Cardiac muscle cell (in vitro differentiated cells and primary cell): ENCODE data around the gene SMIM22. TPM values are rescaled to one million over a fixed set of nuclear protein-coding genes. Genes with fewer than 3 reads are reported as not detected.

ENCODE experiments used
- DNase-seq, 2 donors: peaks; one replicate each; pipeline versions ENCODE4 v3.0.0 to v3.0.0-alpha.2; 2010 to 2017; ENCODE audit warnings: low read depth in 1 of 2, low spot score in 1 of 2
- H3K27ac ChIP-seq: fragments of 200-600 bp; sonication (generic); 2 replicates; pipeline ENCODE4 v1.5.1; 2016
- H3K27me3 ChIP-seq: fragments of 200-600 bp; sonication (generic); 2 replicates; pipeline ENCODE4 v1.6.0; 2016; ENCODE audit warnings: control low read depth
- H3K36me3 ChIP-seq: fragments of 200-600 bp; sonication (generic); 2 replicates; pipeline ENCODE4 v1.5.1; 2016; ENCODE audit warnings: control low read depth
- H3K4me1 ChIP-seq: fragments of 200-600 bp; sonication (generic); 2 replicates; pipeline ENCODE4 v1.8.1; 2017; ENCODE audit warnings: low read depth, mild to moderate bottlenecking, mixed run types
- H3K4me3 ChIP-seq: fragments of 200-600 bp; sonication (generic); 2 replicates; pipeline ENCODE4 v1.5.1; 2016; ENCODE audit warnings: mild to moderate bottlenecking
- H3K9me3 ChIP-seq: fragments of 200-600 bp; sonication (generic); 2 replicates; pipeline ENCODE4 v1.5.1; 2017; ENCODE audit warnings: low read depth, mild to moderate bottlenecking, control low read depth
- polyA plus RNA-seq: library from polyadenylated mRNA; unstranded; fragments of >200 nt; fragmentation: Nextera tagmentation; extraction: Ambion mirVana; gene quantifications from 2 replicates; pipeline ENCODE4 v1.2.1, GENCODE V29; 2016
- total RNA-seq: library from RNA; depleted of rRNA; stranded (reverse); fragments of >200 nt; gene quantifications from 2 replicates; pipeline ENCODE4 v1.2.3, GENCODE V29; 2016
- TF ChIP-seq, protein P1 (sequence below): IDR thresholded peaks from 2 replicates; pipeline ENCODE4 v1.5.1; 2012; ENCODE audit warnings: low read depth, mild to moderate bottlenecking, low read length

SMIM22 gene
- total and polyA plus RNA-seq, 2 experiments from 2014 or later, result 5.3 TPM; not detected in 1

DNA sequence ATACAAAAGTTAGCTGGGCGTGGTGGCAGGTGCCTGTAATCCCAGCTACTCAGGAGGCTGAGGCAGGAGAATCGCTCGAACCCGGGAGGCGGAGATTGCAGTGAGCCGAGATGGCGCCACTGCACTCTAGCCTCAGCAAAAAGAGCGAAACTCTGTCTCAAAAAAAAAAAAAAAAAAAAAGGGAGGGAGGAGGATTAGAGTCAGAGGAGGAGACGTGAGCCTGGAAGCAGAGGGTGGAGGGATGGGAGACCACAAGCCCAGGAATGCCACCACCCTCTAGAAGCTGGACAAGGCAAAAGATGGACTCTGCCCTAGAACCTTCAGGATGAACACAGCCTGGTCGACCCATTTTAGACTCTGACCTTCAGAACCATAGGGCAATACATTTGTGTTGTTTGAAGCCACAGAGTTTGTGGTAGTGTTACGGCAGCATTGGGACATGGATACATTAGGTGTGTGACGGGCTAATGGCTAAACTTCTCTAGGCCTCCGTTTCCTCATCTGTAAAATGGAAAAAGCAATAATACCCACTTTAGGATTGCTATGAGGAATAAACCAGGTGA is 2.1 kb upstream of the SMIM22 start:
- no peaks in the 10 kb centered on the region for H3K27me3 ChIP-seq
- no peaks in the 10 kb centered on the region for H3K9me3 ChIP-seq
- no peaks in the 10 kb centered on the region for H3K36me3 ChIP-seq
- H3K4me3 ChIP-seq, result no peak overlapping the region
- no peak overlapping the region for H3K27ac ChIP-seq
- no peak for DNase-seq
- TF ChIP-seq, protein P1, sequence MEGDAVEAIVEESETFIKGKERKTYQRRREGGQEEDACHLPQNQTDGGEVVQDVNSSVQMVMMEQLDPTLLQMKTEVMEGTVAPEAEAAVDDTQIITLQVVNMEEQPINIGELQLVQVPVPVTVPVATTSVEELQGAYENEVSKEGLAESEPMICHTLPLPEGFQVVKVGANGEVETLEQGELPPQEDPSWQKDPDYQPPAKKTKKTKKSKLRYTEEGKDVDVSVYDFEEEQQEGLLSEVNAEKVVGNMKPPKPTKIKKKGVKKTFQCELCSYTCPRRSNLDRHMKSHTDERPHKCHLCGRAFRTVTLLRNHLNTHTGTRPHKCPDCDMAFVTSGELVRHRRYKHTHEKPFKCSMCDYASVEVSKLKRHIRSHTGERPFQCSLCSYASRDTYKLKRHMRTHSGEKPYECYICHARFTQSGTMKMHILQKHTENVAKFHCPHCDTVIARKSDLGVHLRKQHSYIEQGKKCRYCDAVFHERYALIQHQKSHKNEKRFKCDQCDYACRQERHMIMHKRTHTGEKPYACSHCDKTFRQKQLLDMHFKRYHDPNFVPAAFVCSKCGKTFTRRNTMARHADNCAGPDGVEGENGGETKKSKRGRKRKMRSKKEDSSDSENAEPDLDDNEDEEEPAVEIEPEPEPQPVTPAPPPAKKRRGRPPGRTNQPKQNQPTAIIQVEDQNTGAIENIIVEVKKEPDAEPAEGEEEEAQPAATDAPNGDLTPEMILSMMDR, result no peak
- H3K4me1 ChIP-seq, result peaks cover 10% of the 10 kb centered on the region

DNA sequence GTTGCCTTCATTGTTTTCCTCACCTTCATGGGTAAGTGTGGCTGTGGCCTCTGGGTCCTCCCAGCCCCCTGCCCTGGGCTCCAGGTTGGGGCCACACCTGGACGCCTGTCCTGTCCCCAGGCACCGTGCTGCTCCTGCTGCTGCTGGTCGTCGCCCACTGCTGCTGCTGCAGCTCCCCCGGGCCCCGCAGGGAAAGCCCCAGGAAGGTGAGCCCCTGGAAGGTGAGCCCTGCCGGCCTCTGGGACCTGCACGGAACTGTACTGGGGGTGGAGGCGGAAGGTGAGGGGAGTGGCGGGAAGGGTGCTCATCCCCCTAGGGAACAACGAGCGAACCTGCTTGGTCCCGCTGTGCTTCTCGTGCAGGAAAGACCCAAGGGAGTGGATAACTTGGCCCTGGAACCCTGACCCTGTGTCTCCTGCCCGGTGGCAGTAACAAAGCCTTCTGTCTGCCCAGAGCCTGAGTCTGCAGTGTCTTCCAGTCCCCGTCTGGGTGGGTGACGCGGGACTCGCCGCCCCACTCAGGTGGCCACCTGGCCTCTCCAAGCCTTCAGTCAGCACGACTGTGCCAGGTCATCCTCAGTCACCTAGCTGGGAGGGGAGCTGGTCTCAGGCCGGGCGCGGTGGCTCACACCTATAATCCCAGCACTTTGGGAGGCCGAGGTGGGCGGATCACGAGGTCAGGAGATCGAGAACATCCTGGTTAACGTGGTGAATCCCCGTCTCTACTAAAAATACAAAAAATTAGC is 831 bp downstream of the SMIM22 start:
- peaks cover under 1% of the 10 kb centered on the region for H3K4me1 ChIP-seq

DNA sequence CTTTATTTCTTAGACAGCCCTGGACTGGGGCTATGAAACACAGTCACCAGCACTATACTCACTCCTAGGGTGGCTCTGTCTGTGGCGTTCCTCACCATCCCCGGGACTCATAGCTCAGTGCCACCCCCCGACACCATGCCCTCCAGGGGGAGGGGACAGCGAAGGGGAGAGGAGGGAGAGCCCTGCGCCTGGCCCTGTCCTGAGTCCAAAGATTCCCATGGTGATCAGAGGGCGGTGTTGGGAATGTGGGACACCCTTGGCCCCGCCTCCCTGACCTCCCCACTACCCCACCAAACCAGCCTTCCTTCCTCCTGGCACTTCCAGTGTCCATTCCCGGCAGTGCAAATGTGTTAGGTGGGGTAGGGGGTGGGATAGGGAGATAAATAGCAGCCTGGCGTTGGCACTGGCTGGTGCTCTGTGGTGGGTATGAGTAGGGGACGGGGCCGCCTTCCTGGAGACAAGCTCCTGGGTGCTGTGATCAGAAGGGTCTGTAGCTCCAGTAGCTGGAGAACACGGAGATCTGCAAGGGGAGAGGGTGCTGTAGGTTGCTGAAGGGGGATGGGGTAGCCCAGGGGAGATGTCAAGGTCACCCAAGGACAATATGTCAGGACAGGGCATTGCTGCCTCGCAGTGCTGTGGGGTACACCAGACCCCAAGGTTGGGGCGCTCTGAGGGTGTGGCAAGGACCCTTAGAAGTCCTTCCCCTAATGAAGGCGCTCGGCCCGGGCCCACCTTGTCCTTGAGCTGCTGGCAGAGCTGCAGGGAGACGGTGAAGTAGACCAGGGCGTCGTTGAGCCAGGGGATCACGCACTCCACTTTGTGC is 2.0 kb downstream of the SMIM22 start:
- Histone ChIP-seq H3K27ac (no peak overlapping the region), H3K9me3 (no peaks in the 10 kb centered on the region), H3K27me3 (no peaks in the 10 kb centered on the region), H3K4me1 (peaks cover 6% of the 10 kb centered on the region), H3K36me3 (peaks cover 11% of the 10 kb centered on the region), H3K4me3 (no peak overlapping the region)
- DNase-seq, result no peak
- TF ChIP-seq, protein P1, result no peak

More for the DNA sequence above, 831 bp downstream of the SMIM22 start:
- Histone ChIP-seq H3K27me3 (no peaks in the 10 kb centered on the region), H3K4me3 (no peak overlapping the region), H3K9me3 (no peaks in the 10 kb centered on the region), H3K36me3 (peaks cover 11% of the 10 kb centered on the region), H3K27ac (no peak overlapping the region)
- no peak for DNase-seq
- TF ChIP-seq, protein P1, result no peak

DNA sequence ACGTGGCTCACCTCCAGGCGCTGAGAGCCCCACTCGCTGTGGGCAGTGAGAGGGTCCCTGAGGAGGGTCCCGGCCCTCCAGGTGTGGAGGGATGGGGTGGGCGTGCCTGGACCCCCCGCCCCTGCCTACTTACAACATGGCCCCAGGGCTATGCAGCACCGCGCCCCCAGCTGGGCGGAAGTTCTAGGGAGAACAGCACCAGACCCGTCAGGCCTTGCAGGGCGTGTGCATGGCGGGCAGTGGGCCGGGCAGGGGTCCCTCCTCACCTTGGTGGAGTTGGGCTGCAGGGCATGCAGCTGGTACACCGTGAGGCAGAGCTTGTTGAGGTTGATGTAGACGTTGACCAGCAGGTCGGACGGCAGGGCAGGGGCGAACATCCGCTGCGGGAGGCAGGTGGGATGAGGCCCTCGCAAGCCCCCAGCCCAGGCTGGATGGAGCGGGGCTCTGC is 2.7 kb downstream of the SMIM22 start:
- TF ChIP-seq, protein P1, result no peak
- Histone ChIP-seq H3K27ac (no peak overlapping the region), H3K36me3 (peaks cover 11% of the 10 kb centered on the region), H3K4me3 (no peak overlapping the region), H3K4me1 (peaks cover 6% of the 10 kb centered on the region), H3K27me3 (no peaks in the 10 kb centered on the region), H3K9me3 (no peaks in the 10 kb centered on the region)
- DNase-seq, result no peak

DNA sequence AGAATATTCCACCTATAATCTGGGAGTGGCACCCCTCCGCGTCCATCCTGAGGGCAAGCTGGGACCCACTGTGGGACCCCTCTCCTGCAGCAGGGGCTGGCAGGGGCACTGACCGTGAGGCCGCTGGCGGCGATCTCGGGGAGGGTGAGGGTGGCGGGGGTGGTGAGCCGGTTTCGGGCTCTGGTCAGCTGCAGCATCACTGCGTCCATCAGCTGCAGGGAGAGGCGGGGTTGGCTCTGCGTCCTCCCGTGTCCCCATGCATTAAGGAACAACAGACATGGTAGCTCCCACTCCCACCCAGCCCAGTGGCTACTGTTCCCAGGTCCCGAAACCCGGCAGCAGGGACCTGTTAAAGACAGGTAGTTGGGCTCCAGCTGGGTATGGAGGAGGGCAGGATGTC is 3.3 kb downstream of the SMIM22 start:
- TF ChIP-seq, protein P1, result no peak
- H3K4me3 ChIP-seq, result no peak overlapping the region

More for the DNA sequence above, 3.3 kb downstream of the SMIM22 start:
- no peak for DNase-seq
- no peak overlapping the region for H3K27ac ChIP-seq
- H3K9me3 ChIP-seq, result no peaks in the 10 kb centered on the region
- H3K36me3 ChIP-seq, result peaks cover 11% of the 10 kb centered on the region
- H3K4me1 ChIP-seq, result peaks cover 11% of the 10 kb centered on the region
- H3K27me3 ChIP-seq, result no peaks in the 10 kb centered on the region
